Endothelial cell of umbilical vein (primary cell): ENCODE results near the gene CTBP1. TPM values are rescaled to one million over a fixed set of nuclear protein-coding genes. Genes with fewer than 3 reads are reported as not detected.

Source experiments
- BruUV-seq: library from RNA; stranded (reverse); fragments of 400-500 nt; replicated peaks from 2 replicates; lab custom pipeline; 2021; lab: Mats Ljungman, UMichigan
- CTCF ChIA-PET: fragments of 300-600, 350-600 bp; sonication (Branson Sonifier 250); formaldehyde crosslinking; loops from one replicate; lab custom pipeline; 2021; ENCODE audit warnings: antibody characterized with exemption, inconsistent platforms; lab: Charles Lee
- POLR2A ChIA-PET: fragments of 300-600, 350-600 bp; sonication (Branson Sonifier 250); formaldehyde crosslinking; loops from one replicate; lab custom pipeline; 2021; ENCODE audit warnings: antibody characterized with exemption, inconsistent platforms; lab: Charles Lee
- DNase-seq: peaks from one replicate; pipeline ENCODE4 v3.0.0-alpha.2; 2011; ENCODE audit warnings: low read depth, low spot score
- FAIRE-seq: peaks from 2 replicates; lab custom pipeline; 2011; peaks lifted over from hg19 to GRCh38; lab: Jason Lieb, UNC
- H2AFZ ChIP-seq: 2 replicates; pipeline ENCODE4 v1.6.0; 2012; ENCODE audit warnings: low read depth, low read length, control low read depth, inconsistent platforms
- H3K27ac ChIP-seq: 2 replicates; pipeline ENCODE4 v1.5.1; 2011; ENCODE audit warnings: low read depth, mild to moderate bottlenecking, control low read depth, low read length, moderate library complexity; ENCODE audit not compliant: insufficient read depth
- H3K27me3 ChIP-seq, 2 experiments: 2 replicates each; pipeline versions ENCODE4 v1.6.0 to v1.6.1; 2011; ENCODE audit warnings: low read length in 2 of 2, mixed read lengths in 1 of 2; ENCODE audit not compliant: control insufficient read depth in 2 of 2, insufficient read depth in 2 of 2
- H3K36me3 ChIP-seq, 2 experiments: 2 replicates in 1 of 2; 3 replicates in 1 of 2; pipeline ENCODE4 v1.5.1; 2011; ENCODE audit warnings: low read length in 2 of 2, mild to moderate bottlenecking in 1 of 2, moderate library complexity in 1 of 2; ENCODE audit not compliant: control insufficient read depth in 2 of 2, insufficient read depth in 2 of 2; ENCODE audit errors: extremely low read depth in 1 of 2
- H3K4me1 ChIP-seq: 3 replicates; pipeline ENCODE4 v1.5.1; 2011; ENCODE audit warnings: mild to moderate bottlenecking, low read length; ENCODE audit not compliant: control insufficient read depth, insufficient read depth; ENCODE audit errors: extremely low read depth
- H3K4me2 ChIP-seq: 2 replicates; pipeline ENCODE4 v1.6.1; 2011; ENCODE audit warnings: low read length, control low read depth, mixed read lengths; ENCODE audit not compliant: insufficient read depth
- H3K4me3 ChIP-seq, 3 experiments: fragments of 200-600 bp in 1 of 3; sonication (generic), shearing (Covaris generic) in 1 of 3; replicated peaks in 1 of 3; 2 replicates each; pipeline ENCODE4 v1.5.1; 2011 to 2016; ENCODE audit warnings: control low read depth in 3 of 3, low read length in 3 of 3, mild to moderate bottlenecking in 2 of 3, inconsistent platforms in 1 of 3, low read depth in 1 of 3, moderate library complexity in 1 of 3; ENCODE audit not compliant: insufficient read depth in 1 of 3
- H3K79me2 ChIP-seq: 2 replicates; pipeline ENCODE4 v1.6.0; 2012; ENCODE audit warnings: low read length, inconsistent platforms; ENCODE audit not compliant: control insufficient read depth, insufficient read depth
- H3K9ac ChIP-seq: replicated peaks from 2 replicates; pipeline ENCODE3; 2011; ENCODE audit warnings: low read length, control low read depth; ENCODE audit not compliant: insufficient read depth; ENCODE audit errors: extremely low read depth
- H3K9me1 ChIP-seq: replicated peaks from 3 replicates; pipeline ENCODE4 v1.6.0; 2011; ENCODE audit warnings: mild to moderate bottlenecking, low read length; ENCODE audit not compliant: control insufficient read depth, insufficient read depth; ENCODE audit errors: extremely low read depth
- H3K9me3 ChIP-seq: replicated peaks from 2 replicates; pipeline ENCODE4 v1.5.1; 2012; ENCODE audit warnings: low read length, inconsistent platforms; ENCODE audit not compliant: control insufficient read depth, insufficient read depth
- H4K20me1 ChIP-seq: replicated peaks from 2 replicates; pipeline ENCODE3; 2011; ENCODE audit warnings: mild to moderate bottlenecking, low read length; ENCODE audit not compliant: control insufficient read depth, insufficient read depth; ENCODE audit errors: extremely low read depth
- CTCF ChIP-seq, 2 donors: IDR thresholded peaks; 1 replicate in 1 of 2; 2 replicates in 1 of 2; pipeline ENCODE4 v1.5.1; 2011; ENCODE audit warnings: low read length in 2 of 2, mild to moderate bottlenecking in 2 of 2, moderate library complexity in 2 of 2, control low read depth in 1 of 2, inconsistent platforms in 1 of 2, low read depth in 1 of 2; ENCODE audit not compliant: insufficient read depth in 1 of 2; ENCODE audit errors: extremely low read depth in 1 of 2
- EZH2 ChIP-seq: IDR thresholded peaks from 2 replicates; pipeline ENCODE4 v1.6.1; 2012; ENCODE audit warnings: borderline replicate concordance, low read depth, mild to moderate bottlenecking, moderate library complexity, low read length, inconsistent platforms; ENCODE audit not compliant: severe bottlenecking
- FOS ChIP-seq: IDR thresholded peaks from 2 replicates; pipeline ENCODE4 v1.6.1; 2011; ENCODE audit warnings: mild to moderate bottlenecking, low read length, moderate library complexity, borderline replicate concordance; ENCODE audit not compliant: insufficient read depth
- GATA2 ChIP-seq: IDR thresholded peaks from 2 replicates; pipeline ENCODE4 v1.7.0; 2011; ENCODE audit warnings: low read depth, mild to moderate bottlenecking, moderate library complexity, mixed read lengths, low read length; ENCODE audit not compliant: insufficient read length, insufficient read depth
- JUN ChIP-seq: IDR thresholded peaks from 2 replicates; pipeline ENCODE4 v1.6.1; 2011; ENCODE audit warnings: borderline replicate concordance, low read depth; ENCODE audit not compliant: insufficient read length, insufficient read depth
- MAX ChIP-seq: IDR thresholded peaks from 2 replicates; pipeline ENCODE4 v1.6.1; 2011; ENCODE audit not compliant: insufficient read depth, insufficient read length
- MYC ChIP-seq: IDR thresholded peaks from one replicate; pipeline ENCODE4 v1.6.1; 2011; ENCODE audit warnings: mild to moderate bottlenecking, low read depth, low read length
- POLR2A ChIP-seq: IDR thresholded peaks from 2 replicates; pipeline ENCODE4 v1.6.1; 2012; ENCODE audit warnings: low read depth, mild to moderate bottlenecking, control low read depth, low read length
- POLR2AphosphoS5 ChIP-seq: IDR thresholded peaks from 2 replicates; pipeline ENCODE4 v1.6.1; 2012; ENCODE audit warnings: low read depth, mild to moderate bottlenecking, control low read depth, low read length, moderate library complexity; ENCODE audit not compliant: insufficient read depth
- dilution Hi-C: fragments of 300-500 bp; cut with MboI; formaldehyde crosslinking; loops from one replicate; pipeline ENCODE4 v1.15.0; 2019; ENCODE audit warnings: low sequenced_read_pairs; ENCODE audit not compliant: extremely low pct_ligation_motif_present
- intact Hi-C: fragments of 100-400 bp; cut with micrococcal nuclease; formaldehyde crosslinking; loops from one replicate; pipeline ENCODE4 v1.10.0; 2022
- polyA plus RNA-seq, 4 experiments: library from polyadenylated mRNA; depleted of rRNA in 3 of 4; stranded (reverse) in 3 of 4; unstranded in 1 of 4; fragments of >200 nt; gene quantifications; 2 replicates each; pipeline versions ENCODE4 v1.2.1 to v1.2.3, GENCODE V29; 2011 to 2012; ENCODE audit warnings: missing spikeins in 1 of 4
- total RNA-seq: library from RNA; stranded (reverse); gene quantifications from 2 replicates; pipeline ENCODE4 v1.2.3, GENCODE V29; 2021

Gene CTBP1
- total and polyA plus RNA-seq, 2 donors (not counting 3 experiments of a cell fraction or from before 2014, with no cell fraction given): 165 to 167 TPM

GRCh38 chr4:1234811-1235292, 14.1 kb downstream of the CTBP1 start:
- CTCF ChIA-PET: interaction anchor here (1.3 to 1.6 kb wide), 4 partner anchors 29 to 191 kb away, joined by 3 to 9 read pairs (median 4); no protein-coding TSS in a partner anchor
- H3K36me3 ChIP-seq: peaks cover 3 to 55% of the 10 kb centered on the region in 2 experiments

More at GRCh38 chr4:1234811-1235292, 14.1 kb downstream of the CTBP1 start:
- no peaks in the 10 kb centered on the region for H4K20me1 ChIP-seq
- H3K4me3 ChIP-seq: no peak overlapping the region
- H3K9ac ChIP-seq: no peak overlapping the region
- no peak overlapping the region for H3K27ac ChIP-seq
- DNase-seq (no peak), FAIRE-seq (no peak)
- intact Hi-C loops (loop anchor here (5.0 kb wide), 1 partner anchor 72 kb away; no protein-coding TSS in a partner anchor), dilution Hi-C loops (no loop called here)
- H3K9me3 ChIP-seq: no peaks in the 10 kb centered on the region
- H3K9me1 ChIP-seq: no peaks in the 10 kb centered on the region
- H3K4me1 ChIP-seq: peaks cover 22% of the 10 kb centered on the region
- no peak for TF ChIP-seq CTCF (IDR thresholded peaks at IDR 0.05; ENCODE audit: extremely low read depth in 1 of 2, insufficient read depth in 1 of 2, low read depth in 1 of 2, low read length in 2 of 2)
- TF ChIP-seq POLR2A: no peak
- TF ChIP-seq MAX: no peak
- TF ChIP-seq EZH2: no peak
- TF ChIP-seq FOS: no peak
- no peak for TF ChIP-seq GATA2
- TF ChIP-seq POLR2AphosphoS5: no peak
- no peak for TF ChIP-seq MYC
- no peak for TF ChIP-seq JUN
- POLR2A ChIA-PET: interaction anchor here (1.7 kb wide), 1 partner anchor 14 kb away, joined by 4 read pairs; the partner anchor contains the start of gene CTBP1
- no TSS peak for BruUV-seq
- H3K79me2 ChIP-seq: peaks cover 18% of the 10 kb centered on the region
- H3K4me2 ChIP-seq: no peak overlapping the region
- no peak overlapping the region for H2AFZ ChIP-seq
- no peaks in the 10 kb centered on the region for H3K27me3 ChIP-seq
